PC-9 (cell line): Measurements from ENCODE around the gene NTM.

Source experiments
- EZH2 ChIP-seq: fragments of 200-600 bp; sonication (generic); IDR thresholded peaks from 2 replicates; pipeline ENCODE4 v1.8.0; 2017; ENCODE audit warnings: antibody characterized with exemption, low read depth
- TF ChIP-seq, protein P1 (sequence below): fragments of 200-600 bp; sonication (generic); conservative IDR thresholded peaks from 2 replicates; pipeline ENCODE4 v1.6.1; 2017; ENCODE audit warnings: mixed run types, antibody characterized with exemption, mild to moderate bottlenecking, moderate library complexity

DNA sequence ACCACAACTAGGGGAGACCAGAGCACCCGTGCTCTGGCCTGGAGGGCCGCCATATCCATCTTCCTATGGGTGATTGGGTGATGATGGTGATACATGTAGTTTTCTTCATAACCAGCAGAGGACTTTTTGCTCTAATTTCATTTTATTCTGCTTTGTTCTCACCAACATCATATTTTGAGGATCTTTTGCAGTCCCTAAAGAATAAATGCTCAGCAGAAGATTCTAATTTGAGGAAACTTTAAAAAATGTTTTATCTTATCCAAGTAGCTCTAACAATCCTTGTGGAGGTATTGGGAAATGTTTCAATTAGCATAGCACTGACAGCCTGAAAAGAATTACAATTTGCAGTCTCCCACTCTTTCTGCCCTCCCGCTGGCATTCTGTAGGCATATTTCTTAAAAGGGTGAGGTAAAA lies 544.0 kb downstream of the NTM start:
- TF ChIP-seq, protein P1, sequence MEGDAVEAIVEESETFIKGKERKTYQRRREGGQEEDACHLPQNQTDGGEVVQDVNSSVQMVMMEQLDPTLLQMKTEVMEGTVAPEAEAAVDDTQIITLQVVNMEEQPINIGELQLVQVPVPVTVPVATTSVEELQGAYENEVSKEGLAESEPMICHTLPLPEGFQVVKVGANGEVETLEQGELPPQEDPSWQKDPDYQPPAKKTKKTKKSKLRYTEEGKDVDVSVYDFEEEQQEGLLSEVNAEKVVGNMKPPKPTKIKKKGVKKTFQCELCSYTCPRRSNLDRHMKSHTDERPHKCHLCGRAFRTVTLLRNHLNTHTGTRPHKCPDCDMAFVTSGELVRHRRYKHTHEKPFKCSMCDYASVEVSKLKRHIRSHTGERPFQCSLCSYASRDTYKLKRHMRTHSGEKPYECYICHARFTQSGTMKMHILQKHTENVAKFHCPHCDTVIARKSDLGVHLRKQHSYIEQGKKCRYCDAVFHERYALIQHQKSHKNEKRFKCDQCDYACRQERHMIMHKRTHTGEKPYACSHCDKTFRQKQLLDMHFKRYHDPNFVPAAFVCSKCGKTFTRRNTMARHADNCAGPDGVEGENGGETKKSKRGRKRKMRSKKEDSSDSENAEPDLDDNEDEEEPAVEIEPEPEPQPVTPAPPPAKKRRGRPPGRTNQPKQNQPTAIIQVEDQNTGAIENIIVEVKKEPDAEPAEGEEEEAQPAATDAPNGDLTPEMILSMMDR: no peak
- TF ChIP-seq EZH2: no peak
